ENCODE results near the gene CLEC4G.
"Not testable (repeated sequence)": the region's sequence is repeated elsewhere in the genome, so short reads cannot be mapped to it uniquely, and the experiment has no call there.

CLEC4G gene

DNA sequence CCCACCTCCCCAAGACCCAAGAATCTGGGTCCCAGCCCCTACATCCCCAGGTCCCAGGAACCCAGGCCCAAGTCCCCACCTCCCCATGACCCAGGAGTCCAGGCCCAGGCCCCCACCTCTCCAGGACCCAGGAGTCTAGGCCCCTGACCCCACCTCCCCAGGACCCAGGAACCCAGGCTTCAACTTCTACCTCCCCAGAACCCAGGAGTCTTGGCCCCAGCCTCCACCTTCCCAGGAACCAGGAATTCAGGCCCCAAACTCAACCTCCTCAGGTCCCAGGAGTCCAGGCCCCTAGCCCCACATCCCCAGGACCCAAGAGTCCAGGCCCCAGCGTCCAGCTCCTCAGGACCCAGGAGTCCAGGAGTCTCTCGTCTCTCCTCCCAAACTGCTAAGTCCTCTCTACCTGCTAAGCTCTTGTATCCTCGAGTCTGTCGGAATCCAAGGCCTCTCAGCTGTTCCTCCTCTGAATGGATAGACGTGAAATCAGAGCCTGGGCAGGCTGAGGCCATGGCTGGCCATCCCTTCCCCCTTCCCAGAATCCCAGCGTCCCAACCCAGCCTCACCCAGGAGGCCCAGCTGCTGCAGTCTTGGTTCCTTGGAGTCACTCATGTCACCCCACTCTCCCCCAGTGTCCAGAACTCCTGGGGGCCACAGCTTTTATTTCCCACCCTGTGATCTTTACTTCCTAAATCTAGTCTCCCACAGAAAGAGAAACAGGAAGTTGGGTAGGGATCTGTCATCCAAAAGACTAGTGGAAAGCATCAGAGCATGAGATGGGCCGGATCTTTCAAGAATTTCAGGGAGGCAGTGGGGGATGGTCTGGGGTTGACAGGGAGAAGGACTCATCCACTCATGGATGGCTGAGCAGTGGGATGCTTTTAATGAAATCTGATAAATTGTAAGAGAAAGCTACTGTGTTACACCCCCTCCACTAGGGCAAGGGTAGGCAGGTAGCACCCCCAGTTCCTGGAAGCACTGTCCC, 15.3 kb upstream of the CLEC4G start, which contains the start of gene CD209:
Gene CD209, minus strand, starts transcription at position 632 of the 982 bp plus-strand sequence. Its CDS starts 23 bp downstream, at position 609.
- DNase-seq, result peak; percentile 80 to 83

DNA sequence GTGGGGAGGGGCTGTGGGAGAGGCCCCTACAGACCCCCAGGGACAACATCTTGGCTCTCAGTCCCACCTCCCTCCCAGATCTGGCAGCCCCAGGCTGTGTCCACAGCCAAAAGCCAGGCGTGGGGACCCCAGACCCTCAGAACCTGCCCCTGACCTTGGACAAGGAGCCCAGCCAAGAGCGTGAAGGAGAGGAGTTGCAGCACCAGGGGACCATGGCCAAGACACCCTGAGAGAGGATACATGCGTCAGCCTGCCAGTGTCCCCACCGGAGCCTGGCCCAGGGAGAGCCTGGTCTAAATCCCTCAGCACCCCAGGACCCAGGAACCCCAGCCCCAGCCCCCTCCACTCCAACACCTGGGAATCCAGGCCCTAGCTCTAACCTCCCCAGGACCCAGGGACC, 14.4 kb upstream of the CLEC4G start:
- not testable (repeated sequence) for DNase-seq

DNA sequence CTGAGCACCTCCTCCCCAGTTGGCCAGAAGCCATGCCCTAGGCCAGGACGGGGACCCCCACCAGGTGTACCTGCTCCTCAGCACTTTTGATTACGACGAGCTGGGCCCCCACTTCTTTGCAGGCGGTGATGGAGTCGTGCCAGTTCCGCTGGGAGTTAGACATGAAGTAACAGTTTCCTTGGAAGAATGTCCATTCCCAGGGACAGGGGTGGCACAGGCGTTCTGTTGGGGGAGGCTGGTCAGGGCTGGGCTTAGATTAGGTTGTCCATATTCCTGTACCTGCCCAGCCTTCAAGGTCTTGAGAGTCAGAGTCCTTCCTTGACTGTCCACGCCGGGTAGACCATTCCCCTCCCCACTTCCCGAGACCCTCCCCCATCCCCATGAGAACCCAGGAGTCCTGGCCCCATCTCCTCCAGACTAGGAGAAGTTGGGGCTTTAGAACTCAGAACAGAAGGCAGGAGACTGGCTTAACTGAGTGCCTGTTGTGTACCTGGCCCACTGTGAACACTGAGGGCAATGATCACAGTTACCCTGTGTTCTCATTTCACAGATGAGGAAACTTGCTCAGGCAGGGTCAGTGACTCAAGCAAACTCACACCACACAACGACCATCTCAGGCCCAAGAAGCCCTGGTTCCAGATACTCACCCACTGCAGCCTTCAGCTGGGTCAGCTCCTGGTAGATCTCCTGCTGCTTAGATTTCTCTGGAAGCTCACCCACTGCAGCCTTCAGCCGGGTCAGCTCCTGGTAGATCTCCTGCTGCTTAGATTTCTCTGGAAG, 13.2 kb upstream of the CLEC4G start:
- DNase-seq, result peak; percentile 20 to 50

- peak; percentile 21 to 36 for DNase-seq
Observed at GRCh38 chr19:7744199-7744786, 12.4 kb upstream of the CLEC4G start.

GRCh38 chr19:7743425-7743841, 11.5 kb upstream of the CLEC4G start:
- no peak for DNase-seq

- no peak for DNase-seq
Observed at GRCh38 chr19:7742991-7743390, 11.1 kb upstream of the CLEC4G start.

DNA sequence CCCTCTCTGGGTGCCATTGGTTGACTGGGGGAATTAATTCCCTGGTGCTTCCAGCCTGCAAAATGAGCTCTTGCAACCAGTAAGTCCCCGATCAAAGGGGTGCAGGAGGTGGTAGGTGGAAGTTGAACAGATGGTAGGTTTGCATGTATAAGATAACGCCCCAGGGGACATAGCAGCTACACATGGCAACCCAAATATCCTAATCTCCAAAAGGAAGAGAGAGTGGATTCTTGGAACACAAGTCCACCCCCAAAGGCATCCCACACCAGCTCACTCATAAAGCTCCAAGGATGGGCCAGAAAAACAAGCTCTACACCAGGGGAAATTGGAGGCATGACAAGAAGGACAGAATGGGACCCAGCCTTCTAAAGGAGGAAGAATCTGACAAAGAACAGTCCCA, 10.7 kb upstream of the CLEC4G start:
- no peak for DNase-seq

DNA sequence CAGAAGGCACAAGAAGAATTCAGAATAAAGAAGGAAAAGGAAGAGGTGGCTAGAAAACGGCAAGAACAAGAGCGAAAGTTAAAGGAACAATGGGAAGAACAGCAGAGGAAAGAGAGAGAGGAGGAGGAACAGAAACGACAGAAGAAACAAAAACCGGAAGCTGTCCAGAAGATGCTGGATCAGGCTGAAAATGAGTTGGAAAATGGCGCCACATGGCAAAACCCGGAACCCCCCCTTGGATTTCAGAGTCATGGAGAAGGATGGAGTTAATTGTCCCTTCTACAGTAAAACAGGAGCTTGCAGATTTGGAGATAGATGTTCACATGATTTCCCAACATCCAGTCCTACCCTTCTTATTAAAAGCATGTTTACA, 8.8 kb upstream of the CLEC4G start:
- DNase-seq, result peak in 1 of 2 donors; percentile 13

GRCh38 chr19:7739801-7740681, 8.1 kb upstream of the CLEC4G start:
- no peak for DNase-seq

DNA sequence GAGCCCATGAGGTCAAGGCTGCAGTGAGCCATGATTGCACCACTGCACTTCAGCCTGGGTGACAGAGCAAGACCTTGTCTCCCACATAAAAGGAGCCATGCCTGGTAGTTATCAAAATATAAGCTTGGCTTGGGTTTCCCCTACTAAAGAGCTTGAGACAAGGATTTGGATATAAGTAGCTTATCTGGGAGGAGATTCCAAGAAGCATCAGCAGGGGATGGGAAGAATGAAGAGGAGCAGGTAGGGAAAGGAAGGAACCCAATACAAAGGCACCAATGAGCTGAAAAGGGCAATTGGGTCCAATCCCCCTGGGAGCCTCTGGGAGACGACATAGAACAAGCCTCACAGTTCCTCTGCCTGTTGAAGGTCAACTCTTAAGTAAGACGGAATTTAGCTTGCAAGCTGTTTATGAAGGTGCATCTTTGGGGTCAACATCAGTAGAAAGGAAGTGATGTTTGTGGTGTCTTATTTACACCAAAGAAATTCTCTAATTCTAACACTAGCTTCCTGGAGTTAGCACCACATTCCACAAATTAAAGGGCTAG, 7.4 kb upstream of the CLEC4G start:
- DNase-seq, result peak; percentile 25 to 29

DNA sequence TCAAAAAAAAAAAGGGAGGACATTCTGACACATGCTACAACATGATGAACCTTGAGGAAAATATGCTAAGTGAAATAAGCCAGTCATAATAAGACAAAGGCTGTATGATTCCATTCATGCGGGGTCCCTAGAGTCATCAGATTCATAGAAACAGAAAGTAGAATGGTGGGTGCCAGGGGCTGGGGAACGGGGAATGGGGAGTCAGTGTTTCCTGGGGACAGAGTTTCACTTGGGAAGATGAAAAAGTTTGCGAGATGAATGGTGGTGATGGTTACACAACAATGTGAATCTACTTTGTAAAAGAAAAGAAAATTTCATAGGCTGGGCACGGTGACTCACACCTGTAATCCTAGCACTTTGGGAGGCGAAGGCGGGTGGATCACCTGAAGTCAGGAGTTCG, 6.1 kb upstream of the CLEC4G start:
- no peak for DNase-seq

- no peak for DNase-seq
Observed at GRCh38 chr19:7737215-7737614, 5.3 kb upstream of the CLEC4G start.

- DNase-seq, result no peak
Observed at GRCh38 chr19:7736148-7736547, 4.2 kb upstream of the CLEC4G start.

GRCh38 chr19:7734220-7735203, 2.6 kb upstream of the CLEC4G start:
- peak; percentile 86 to 92 for DNase-seq

DNA sequence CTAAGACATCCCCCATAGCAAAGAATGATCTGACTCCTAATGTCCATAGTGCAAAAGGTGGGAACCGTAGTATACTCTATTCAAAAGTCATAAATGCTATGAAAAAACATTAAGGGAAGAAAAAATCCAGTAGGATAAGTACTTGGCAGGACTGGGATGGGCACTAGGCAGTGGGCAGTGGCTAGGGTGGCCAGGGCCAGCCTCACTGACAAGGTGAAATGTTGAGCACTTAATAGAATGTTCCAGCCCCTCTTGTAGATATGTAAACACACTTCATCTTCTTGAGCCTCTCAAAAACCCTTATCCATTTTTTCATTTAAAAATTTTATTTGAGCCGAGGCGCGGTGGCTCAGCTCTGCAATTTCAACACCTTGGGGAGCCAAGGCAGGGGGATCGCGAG, 1.5 kb upstream of the CLEC4G start:
- DNase-seq, result no peak

GRCh38 chr19:7731615-7732014, 295 bp downstream of the CLEC4G start:
- no peak for DNase-seq

DNA sequence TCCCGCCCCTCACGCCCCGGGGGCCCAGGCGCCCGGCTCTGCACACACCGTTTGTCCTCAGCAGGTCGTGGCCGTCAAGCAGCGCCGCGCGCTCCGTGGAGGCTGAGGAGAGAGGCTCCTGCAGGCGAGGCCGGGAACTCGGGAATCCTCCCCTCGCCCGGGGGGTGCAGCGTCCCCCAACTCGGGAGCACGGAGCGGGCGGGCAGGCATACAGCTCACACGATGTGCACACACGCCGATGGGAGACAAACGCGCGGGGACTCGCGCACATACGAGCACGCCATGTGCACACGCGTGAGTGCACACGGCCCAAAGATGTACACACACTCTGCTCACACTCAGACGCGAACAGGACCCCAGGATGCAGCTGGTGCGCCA, 703 bp downstream of the CLEC4G start:
- DNase-seq, result no peak

GRCh38 chr19:7730286-7731217, 1.4 kb downstream of the CLEC4G start:
- DNase-seq, result no peak

DNA sequence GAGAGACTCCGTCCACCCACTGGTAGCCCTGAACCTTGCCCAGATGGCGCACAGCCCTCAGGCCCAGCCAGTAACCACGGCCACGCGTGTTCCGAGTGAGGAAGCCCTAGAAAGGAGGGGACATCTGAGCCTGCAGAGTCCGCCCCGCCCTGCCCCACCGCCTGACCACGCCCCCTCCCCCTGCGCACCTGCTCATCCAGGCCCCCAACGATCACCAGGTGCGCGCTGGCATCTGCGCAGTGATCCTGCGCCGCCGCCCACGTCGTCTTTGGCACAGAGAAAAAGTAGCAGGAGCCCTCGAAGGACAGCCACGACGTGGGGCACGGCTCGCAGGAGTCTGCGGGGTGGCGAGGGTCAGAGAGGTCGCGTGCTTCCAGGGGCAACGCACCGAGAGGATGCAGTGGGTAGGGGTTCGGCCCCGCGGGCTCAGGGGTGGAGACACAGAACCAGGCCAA, 2.1 kb downstream of the CLEC4G start:
- DNase-seq, result no peak

Data from inflammatory macrophage (primary cell).